Vein endothelial cell (primary cell): ENCODE measurements around the gene NADK2. TPM values are rescaled to one million over a fixed set of nuclear protein-coding genes. Genes with fewer than 3 reads are reported as not detected.

Experiments used
- small RNA-seq: library from RNA; depleted of rRNA; stranded (forward); fragments of <200 nt; gene quantifications from one replicate; pipeline ENCODE3, GENCODE V24; 2012
- total RNA-seq: library from RNA; depleted of rRNA; stranded (reverse); fragments of >200 nt; gene quantifications from 2 replicates; pipeline ENCODE4 v1.2.3, GENCODE V29; 2012

NADK2 gene
- total RNA-seq, result 12.1 and 12.4 TPM in 2 replicates

GRCh38 chr5:36241631-36242533, at the start of gene NADK2:
NADK2 (minus strand) TSS chr5:36241925; CDS start chr5:36241798, 127 bp downstream.

GRCh38 chr5:36151434-36152323, 90.0 kb downstream of the NADK2 start, which contains the start of the genes LMBRD2 and SKP2:
LMBRD2 (minus strand) TSS chr5:36151887; CDS start chr5:36143349, 8,538 bp downstream.
SKP2 (plus strand) TSS chr5:36152111; CDS start chr5:36152263, 152 bp downstream.

Small RNA genes lying within 50 kb of the gene (small RNA-seq; reads per million reads assigned to genes)
- 1.7 reads per million, percentile 76 among the genes with 10 or more reads in this experiment for gene MIR580
- gene RNU6-1305P, result not detected

Other genes starting within 250 kb of the NADK2 start
- not detected in 2 replicates for gene UGT3A2, start 175.0 kb downstream of the NADK2 start, total RNA-seq
- gene LMBRD2, start 90.0 kb downstream of the NADK2 start, total RNA-seq, result 5.9 and 6.6 TPM in 2 replicates
- gene SKP2, start 89.8 kb downstream of the NADK2 start, total RNA-seq, result 23.2 and 46.0 TPM in 2 replicates
- gene RANBP3L, start 60.0 kb upstream of the NADK2 start, total RNA-seq, result not detected in 2 replicates